MG63 (cell line): ENCODE data around the gene CCP110. TPM values are rescaled to one million over a fixed set of nuclear protein-coding genes. Genes with fewer than 3 reads are reported as not detected.
"Not testable (repeated sequence)": the region's sequence is repeated elsewhere in the genome, so short reads cannot be mapped to it uniquely, and the experiment has no call there.

Source experiments
- DNase-seq: peaks from one replicate; pipeline ENCODE4 v3.0.0-alpha.2; 2020
- H3K27me3 ChIP-seq: fragments of 250-450 bp; sonication (Bioruptor Pico); 2 replicates; pipeline ENCODE4 v1.5.1; 2020; ENCODE audit warnings: mild to moderate bottlenecking, moderate library complexity
- H3K36me3 ChIP-seq: fragments of 250-450 bp; sonication (Bioruptor Pico); 2 replicates; pipeline ENCODE4 v1.5.1; 2020; ENCODE audit warnings: mild to moderate bottlenecking, moderate library complexity
- H3K4me3 ChIP-seq: fragments of 250-450 bp; sonication (Bioruptor Pico); 2 replicates; pipeline ENCODE4 v1.5.1; 2020; ENCODE audit warnings: mild to moderate bottlenecking, moderate library complexity
- H3K9me3 ChIP-seq: fragments of 250-450 bp; sonication (Bioruptor Pico); 2 replicates; pipeline ENCODE4 v1.5.1; 2020; ENCODE audit warnings: mild to moderate bottlenecking, moderate library complexity
- total RNA-seq: library from RNA; depleted of rRNA; stranded (reverse); fragments of >200 nt; shearing (Covaris generic); gene quantifications from 2 replicates; pipeline ENCODE4 v1.2.3, GENCODE V29; 2014; ENCODE audit warnings: low replicate concordance

The CCP110 gene
- total RNA-seq, 1 experiment from 2014 or later, result 10.7 TPM

DNA sequence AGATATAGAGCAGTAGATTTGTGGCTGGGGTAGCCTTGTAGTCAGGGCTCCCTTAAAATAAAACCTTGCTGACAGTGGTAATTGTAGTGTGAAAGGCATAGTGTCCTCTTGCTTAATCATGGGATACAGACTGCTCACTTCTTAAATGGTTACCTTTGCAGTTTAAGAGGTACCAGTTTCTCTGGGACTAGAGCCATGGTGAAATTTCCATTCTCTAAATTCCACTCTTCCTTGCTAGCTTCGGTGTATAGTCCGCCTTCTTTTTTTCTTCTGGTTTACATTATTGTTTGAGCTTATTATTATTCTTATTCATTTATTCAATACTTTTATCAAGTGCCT, 1.6 kb downstream of the CCP110 start:
- no peaks in the 10 kb centered on the region for H3K27me3 ChIP-seq
- DNase-seq, result no peak
- H3K9me3 ChIP-seq, result no peaks in the 10 kb centered on the region
- peak overlapping the region; percentile 96 for H3K4me3 ChIP-seq
- H3K36me3 ChIP-seq, result peaks cover 24% of the 10 kb centered on the region

DNA sequence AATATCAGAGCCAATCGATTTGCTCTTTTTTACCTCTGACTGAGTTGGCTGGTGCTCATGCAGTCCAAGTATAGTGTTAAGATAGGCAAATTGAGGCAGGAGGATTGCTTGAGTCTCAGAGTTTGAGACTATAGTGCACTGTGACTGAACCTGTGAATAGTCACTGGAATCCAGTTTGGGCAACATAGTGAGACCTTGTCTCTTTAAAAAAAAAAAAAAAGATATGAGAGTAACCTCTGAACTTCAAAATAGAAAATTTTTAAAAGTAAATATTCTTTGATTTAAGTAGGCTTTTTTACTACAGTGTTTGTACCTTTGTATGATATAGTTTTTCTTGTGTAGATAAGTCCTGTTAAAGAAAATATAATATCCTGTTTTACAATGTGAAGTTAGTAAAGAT, 3.4 kb downstream of the CCP110 start:
- Histone ChIP-seq H3K36me3 (peaks cover 27% of the 10 kb centered on the region), H3K4me3 (no peak overlapping the region), H3K27me3 (no peaks in the 10 kb centered on the region), H3K9me3 (no peaks in the 10 kb centered on the region)
- DNase-seq, result no peak

DNA sequence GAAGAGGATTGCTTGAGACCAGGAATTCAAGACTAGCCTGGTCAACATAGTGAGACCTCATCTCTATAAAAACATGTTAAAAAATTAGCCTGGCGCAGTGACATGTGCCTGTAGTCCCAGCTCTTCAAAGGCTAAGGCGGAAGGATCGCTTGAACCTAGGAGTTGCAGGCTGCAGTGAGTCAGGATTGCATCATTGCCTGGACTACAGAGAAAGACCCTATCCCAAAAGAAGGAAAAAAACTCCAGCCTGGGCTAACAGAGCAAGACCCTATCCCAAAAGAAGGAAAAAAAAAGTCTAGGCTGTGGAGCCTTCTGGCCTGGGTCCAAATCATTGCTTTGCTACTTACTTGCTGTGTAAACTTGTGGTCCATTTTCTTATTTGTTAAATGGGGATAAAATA, 4.9 kb downstream of the CCP110 start:
- DNase-seq, result no peak
- Histone ChIP-seq H3K9me3 (no peaks in the 10 kb centered on the region), H3K4me3 (no peak overlapping the region), H3K27me3 (no peaks in the 10 kb centered on the region), H3K36me3 (peaks cover 40% of the 10 kb centered on the region)

DNA sequence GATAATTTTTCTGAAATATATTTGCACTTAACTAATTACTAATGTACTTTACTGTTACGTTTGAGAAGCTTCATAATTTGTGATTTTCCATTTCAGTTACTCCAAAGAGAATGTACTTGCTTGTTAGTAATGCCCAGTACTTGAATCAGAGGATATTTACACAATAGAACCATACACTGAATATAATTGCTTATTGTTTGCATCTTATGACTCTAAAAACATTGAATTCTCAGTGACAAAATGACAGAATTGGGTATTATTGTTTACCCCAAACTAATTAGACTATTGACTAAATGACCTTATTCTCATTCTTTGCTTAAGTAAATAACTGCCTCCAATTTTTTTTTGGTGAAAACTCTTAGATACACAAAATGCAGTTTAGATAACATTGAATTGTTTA, 8.9 kb downstream of the CCP110 start:
- H3K9me3 ChIP-seq, result no peaks in the 10 kb centered on the region
- DNase-seq, result no peak
- peaks cover 58% of the 10 kb centered on the region for H3K36me3 ChIP-seq
- H3K27me3 ChIP-seq, result no peaks in the 10 kb centered on the region
- no peak overlapping the region for H3K4me3 ChIP-seq

DNA sequence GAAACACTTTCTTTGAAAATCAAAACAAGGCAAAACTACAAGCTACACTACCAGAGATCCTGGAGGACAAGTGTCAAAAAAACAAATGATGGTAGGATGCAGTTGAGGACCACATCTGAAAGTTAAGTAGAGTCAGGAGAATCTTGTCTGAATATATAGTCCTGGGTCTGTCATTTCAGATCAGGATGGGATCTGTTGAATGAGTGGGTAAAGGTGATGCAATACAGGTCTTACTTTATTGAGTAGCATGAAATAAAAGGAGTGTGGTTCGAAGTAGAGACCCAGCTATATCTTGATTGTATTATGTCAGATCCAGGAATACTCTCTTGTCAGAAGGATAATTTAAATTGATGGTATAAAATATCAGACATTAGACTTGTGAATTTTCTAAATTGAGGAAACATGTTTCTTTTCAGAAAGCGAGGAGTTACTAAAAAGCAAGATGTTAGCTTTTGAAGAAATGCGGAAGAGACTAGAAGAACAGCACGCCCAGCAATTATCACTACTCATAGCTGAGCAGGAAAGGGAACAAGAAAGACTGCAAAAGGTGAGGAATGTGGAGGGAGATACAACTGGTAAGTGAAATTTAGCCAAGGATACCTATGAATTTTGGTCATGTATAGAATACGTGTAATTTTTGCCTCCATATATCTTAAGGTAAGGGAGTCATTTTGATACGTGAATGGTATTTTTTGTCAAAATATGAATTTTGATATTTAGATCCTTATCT, 16.7 kb downstream of the CCP110 start:
- H3K36me3 ChIP-seq, result peaks cover 70% of the 10 kb centered on the region
- no peak for DNase-seq
- no peaks in the 10 kb centered on the region for H3K27me3 ChIP-seq
- H3K4me3 ChIP-seq, result no peak overlapping the region
- no peaks in the 10 kb centered on the region for H3K9me3 ChIP-seq

DNA sequence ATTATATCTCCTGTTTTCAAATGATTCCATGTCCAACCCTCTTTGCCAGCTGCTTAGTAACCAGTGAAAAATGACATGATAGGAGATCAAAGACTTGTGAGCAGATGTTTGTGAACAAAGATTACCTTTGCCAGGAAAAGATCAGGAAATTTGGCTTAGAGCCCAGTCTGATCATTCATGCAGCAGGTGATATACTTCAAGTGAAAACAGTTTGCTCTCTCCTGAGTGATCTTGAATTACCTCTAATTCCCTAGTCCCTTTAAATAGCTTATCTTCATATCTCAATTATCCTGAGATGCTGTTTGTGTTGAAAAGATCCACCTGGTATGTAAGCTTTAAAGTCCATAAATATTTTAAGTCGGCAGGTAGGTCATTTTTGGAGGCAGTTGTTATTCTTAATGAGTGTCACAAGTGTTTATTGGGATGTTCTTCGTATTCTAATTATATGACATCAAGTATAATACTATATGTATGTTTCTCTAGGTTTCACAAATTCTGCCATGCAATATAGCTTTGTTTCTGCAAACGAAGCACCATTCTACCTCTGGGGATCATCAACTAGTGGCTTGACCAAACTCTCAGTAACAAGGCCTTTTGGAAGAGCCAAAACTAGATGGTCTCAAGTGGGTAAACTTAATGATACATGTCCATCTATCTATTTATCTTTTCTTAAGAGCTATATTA, 18.5 kb downstream of the CCP110 start:
- Histone ChIP-seq H3K27me3 (no peaks in the 10 kb centered on the region), H3K4me3 (no peak overlapping the region), H3K36me3 (peaks cover 62% of the 10 kb centered on the region), H3K9me3 (no peaks in the 10 kb centered on the region)
- no peak for DNase-seq

DNA sequence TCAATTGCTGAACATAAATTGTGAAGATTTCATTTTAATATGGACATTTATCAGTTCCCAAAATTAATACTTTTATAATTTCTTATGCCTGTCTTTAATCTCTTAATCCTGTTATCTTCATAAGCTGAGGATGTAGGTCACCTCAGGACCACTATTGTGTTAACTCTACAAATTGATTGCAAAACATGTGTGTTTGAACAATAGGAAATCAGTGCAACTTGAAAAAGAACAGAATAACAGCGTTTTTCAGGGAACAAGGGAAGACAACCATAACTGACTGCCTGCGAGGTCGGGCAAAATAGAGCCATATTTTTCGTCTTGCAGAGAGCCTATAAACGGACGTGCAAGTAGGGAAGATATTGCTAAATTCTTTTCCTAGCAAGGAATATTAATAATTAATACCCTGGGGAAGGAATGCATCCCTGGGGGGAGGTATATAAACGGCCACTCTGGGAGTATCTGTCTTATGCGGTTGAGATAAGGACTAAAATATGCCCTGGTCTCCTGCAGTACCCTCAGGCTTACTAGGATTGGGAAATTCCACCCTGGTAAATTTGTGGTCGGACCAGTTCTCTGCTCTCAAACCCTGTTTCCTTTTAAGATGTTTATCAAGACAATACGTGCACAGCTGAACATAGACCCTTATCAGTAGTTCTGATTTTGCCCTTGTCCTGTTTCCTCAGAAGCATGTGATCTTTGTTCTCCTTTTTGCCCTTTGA, 19.7 kb downstream of the CCP110 start:
- not testable (repeated sequence) for H3K4me3 ChIP-seq, DNase-seq, H3K27me3 ChIP-seq, H3K9me3 ChIP-seq
- peaks cover 61% of the 10 kb centered on the region for H3K36me3 ChIP-seq

DNA sequence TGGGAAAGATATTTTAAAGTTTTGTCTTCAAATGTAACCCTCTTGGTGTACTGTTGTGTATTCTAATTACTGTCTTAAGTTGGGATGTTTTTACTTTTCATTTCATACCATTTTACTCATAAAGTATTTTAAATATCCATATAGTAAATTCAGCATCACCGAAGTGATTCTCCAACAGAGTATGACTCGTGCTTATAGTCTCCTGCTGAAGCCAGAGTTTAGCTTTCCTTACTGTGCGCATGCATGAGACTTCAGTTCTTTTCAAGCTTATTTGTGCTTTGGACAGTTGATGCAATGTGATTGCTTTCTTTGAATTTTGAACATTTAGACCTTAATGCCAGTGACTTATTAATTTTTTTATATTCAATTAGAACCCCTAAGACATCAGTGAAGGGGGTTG, 24.4 kb downstream of the CCP110 start:
- Histone ChIP-seq H3K9me3 (no peaks in the 10 kb centered on the region), H3K36me3 (peaks cover 61% of the 10 kb centered on the region), H3K27me3 (no peaks in the 10 kb centered on the region), H3K4me3 (no peak overlapping the region)
- no peak for DNase-seq

DNA sequence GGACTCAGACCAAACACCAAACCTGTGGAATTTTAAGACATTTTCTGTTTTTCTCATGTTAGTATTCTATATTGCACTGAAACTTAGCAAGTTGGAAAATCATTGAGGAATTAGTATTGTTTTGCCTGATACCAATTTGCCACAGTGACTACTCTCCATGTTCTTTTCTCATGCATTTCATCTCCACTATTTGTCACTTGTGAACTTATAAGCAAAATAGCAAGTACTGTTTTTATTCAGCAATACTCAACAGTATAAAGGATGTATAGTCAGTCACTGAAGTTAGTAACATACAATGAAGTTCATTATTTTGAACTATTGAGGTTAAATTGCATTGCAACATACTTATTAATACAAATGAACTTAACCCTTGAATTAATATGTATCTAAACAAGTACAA, 25.9 kb downstream of the CCP110 start:
- Histone ChIP-seq H3K4me3 (no peak overlapping the region), H3K9me3 (no peaks in the 10 kb centered on the region), H3K27me3 (no peaks in the 10 kb centered on the region), H3K36me3 (peaks cover 51% of the 10 kb centered on the region)
- DNase-seq, result no peak

DNA sequence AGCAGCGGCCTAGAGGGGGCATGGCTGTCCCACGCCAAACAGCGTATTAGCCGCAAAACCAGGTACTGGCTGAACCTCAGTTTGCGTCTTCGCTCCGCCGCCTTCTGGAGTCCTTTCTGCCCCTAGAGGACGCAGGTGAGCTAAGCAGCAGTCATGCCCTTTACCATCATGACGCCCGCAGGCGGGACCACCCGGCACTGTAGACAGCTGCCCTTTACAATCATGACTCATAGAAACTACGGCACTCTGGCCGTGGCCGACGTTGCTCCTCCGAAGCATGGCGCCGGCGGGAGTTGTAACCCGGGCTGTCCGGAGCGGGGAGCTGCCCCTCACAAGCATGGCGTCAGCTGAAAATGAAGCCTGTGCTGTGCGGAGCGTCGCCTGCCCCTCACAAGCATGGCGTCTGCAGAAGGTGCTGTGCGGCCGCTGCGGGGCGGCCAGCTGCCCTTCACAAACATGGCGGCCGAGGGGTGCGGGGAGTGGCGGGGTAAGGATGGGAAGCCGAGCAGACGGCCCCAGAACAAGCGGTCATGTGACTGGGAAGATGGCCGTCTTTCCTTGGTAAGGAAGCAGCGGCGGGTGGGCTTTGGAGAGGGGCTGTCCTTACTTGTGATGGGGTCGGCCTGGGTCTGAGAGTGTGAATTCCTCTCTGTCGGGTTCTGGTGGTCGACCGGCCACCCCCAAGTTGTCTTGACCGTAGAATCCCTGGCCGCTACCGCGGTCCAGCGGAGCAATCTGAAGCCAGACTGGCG, 31.6 kb downstream of the CCP110 start, which contains the start of gene VPS35L:
Gene VPS35L, plus strand, starts transcription at position 518 of the 752 bp plus-strand sequence. Its CDS starts 27 bp downstream, at position 545.
- Histone ChIP-seq H3K4me3 (peak within 1 kb of the TSS; percentile 71), H3K27me3 (no peaks in the 10 kb centered on the region), H3K36me3 (peaks cover 20% of the 10 kb centered on the region), H3K9me3 (no peaks in the 10 kb centered on the region)
- DNase-seq, result peak; percentile 97

DNA sequence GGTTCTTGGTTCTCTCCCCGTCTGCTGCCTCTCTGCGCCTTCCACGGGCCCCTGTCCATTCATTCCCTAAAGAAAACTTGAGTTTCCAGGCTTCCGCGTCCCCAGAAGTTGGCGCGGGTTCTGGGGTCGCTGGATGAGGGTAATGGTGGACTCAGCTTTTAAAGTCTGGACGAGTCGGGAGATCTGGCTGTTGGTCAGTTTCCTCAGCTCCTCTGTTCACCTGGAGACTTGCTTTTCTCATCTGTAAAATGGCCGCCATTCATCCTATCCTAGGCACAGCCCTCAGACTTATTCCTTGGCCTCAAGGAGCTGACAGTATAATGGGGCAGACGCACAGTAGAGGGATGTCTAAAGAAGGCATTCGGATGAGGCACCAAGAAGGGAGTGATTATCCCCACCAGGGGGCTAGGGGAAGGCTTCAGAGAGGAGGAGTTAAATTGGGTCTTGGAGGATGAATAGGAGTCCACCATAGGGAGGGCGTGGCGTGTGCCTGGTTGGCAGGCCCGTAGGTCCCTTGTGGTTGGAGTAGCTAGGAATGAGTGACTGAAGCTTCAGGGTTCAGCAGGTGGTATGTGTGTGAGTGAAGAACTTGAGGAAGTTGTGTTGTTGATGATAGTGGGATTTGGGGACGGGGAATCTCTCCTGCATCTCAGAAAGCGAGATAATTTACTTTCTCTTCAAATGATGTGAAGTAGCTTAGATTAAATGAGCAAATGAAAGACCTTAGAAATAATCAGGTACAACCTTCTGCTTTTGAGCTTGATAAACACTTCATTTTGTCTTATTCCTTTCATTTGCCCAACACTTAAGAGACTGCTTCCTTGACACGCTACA, 32.4 kb downstream of the CCP110 start:
- peak; percentile 64 for DNase-seq
- Histone ChIP-seq H3K36me3 (peaks cover 13% of the 10 kb centered on the region), H3K27me3 (no peaks in the 10 kb centered on the region), H3K4me3 (peak overlapping the region; percentile 71), H3K9me3 (no peaks in the 10 kb centered on the region)

DNA sequence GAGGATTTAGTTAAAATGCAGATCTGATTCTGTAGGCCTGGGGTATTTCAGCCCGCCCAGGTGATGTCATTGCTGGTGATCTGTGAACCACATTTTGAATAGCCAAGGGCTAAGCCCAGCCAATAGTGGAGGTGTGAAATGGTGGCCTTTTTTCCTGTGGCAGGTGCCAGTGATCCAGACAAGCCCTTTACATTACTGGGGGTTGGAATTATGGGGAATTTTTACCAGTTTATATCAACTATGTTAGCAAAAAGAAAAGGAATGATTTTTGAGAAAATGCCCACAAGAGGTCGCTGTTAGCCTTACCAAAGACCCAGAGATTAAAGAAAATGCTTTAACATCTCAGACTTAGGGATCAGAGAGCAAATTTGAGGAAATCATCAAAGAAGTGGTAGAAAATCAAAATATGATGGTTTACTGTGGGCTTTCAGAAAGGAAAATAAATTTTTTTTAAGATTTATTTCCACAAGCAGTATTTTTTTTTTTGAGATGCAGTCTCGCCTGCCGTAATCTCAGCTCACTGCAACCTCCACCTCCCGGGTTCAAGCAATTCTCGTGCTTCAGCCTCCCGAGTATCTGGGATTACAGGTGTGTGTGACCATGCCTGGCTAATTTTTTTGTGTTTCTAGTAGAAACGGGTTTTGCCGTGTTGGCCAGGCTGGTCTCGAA, 35.6 kb downstream of the CCP110 start:
- no peak overlapping the region for H3K4me3 ChIP-seq
- DNase-seq, result no peak
- H3K27me3 ChIP-seq, result no peaks in the 10 kb centered on the region
- no peaks in the 10 kb centered on the region for H3K9me3 ChIP-seq
- H3K36me3 ChIP-seq, result no peaks in the 10 kb centered on the region; the same call in 1 of the 2 replicates

DNA sequence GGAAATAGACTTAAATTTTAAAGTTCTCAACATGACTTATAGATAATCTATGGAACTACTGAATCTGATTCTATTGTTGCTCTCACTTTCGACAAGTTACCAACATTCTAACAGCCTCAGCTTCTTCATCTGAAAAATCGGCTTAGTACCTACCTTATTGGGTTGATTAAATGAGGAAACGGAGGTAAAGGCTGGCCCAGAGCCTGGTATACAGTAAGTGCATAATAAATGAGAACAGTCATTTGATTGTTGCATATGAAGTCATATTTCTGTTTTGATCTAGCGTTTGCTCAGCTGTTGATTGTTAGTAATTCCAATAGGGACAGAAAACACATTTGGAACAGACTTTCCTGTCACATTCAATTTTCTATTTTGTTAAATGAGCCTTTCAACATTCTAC, 36.3 kb downstream of the CCP110 start:
- H3K9me3 ChIP-seq, result no peaks in the 10 kb centered on the region
- H3K27me3 ChIP-seq, result no peaks in the 10 kb centered on the region
- peaks cover 5% of the 10 kb centered on the region for H3K36me3 ChIP-seq
- no peak overlapping the region for H3K4me3 ChIP-seq
- DNase-seq, result no peak

DNA sequence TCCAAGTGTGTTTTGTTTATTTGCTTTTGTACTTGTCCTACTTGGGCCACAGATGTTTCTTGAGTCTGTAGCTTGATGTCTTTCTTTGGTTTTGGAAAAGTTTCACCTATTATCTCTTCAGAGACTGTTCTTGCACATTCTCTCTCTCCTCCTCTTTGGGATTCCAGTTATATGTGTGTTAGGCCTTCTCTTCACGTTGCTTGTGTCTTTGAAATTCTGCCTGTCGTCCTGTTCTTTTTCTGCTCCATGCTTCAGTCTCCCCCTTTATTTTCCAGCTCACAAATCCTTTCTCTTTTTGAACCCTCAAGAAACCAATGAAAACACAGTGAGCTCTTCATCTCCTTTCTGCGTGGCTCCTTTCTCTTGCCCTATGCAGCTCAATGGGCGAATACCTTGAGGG, 39.6 kb downstream of the CCP110 start:
- no peak for DNase-seq
- H3K36me3 ChIP-seq, result peaks cover 19% of the 10 kb centered on the region
- H3K27me3 ChIP-seq, result no peaks in the 10 kb centered on the region
- H3K4me3 ChIP-seq, result no peak overlapping the region
- no peaks in the 10 kb centered on the region for H3K9me3 ChIP-seq

DNA sequence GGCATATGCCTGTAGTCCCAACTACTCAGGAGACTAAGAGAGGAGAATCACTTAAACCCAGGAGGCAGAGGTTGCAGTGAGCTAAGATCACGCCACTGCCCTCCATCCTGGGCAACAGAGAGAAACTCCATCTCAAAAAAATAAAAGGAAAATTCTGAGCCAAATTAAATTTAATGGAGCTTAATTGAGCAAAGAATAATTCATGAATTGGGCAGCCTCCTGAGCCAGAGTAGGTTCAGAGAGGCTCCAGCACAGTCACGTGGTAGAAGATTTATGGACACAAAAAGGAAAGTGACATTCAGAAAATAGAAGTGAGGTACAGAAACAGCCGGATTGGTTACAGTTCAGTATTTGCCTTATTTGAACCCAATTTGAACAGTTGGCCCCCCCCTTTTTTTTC, 42.6 kb downstream of the CCP110 start:
- no peak overlapping the region for H3K4me3 ChIP-seq
- H3K36me3 ChIP-seq, result peaks cover 19% of the 10 kb centered on the region
- no peaks in the 10 kb centered on the region for H3K27me3 ChIP-seq
- DNase-seq, result no peak
- H3K9me3 ChIP-seq, result no peaks in the 10 kb centered on the region

DNA sequence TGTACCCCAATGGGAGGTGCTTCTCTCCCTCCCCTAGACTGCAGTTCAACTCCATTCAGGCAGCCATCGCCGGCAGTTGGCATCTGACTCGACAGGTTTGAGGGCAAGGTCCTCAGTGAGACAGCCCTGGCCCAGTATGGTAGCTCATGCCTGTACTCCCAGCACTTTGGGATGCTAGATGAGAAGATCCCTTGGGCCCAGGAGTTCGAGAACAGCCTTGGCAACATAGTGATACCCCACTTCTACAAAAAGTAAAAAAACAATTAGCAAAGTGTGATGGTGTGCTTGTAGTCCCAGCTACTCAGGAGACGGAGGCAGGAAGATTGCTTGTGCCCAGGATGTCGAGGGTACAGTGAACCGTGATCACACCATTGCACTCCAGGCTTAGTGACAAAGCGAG, 43.8 kb downstream of the CCP110 start:
- DNase-seq, result no peak
- peaks cover 19% of the 10 kb centered on the region for H3K36me3 ChIP-seq
- H3K4me3 ChIP-seq, result no peak overlapping the region
- H3K27me3 ChIP-seq, result no peaks in the 10 kb centered on the region
- H3K9me3 ChIP-seq, result no peaks in the 10 kb centered on the region
